CD4-positive, alpha-beta T cell treated with Interleukin-15 for 4 hours (primary cell): ENCODE results near the gene ANTXR1.

Experiments used
- DNase-seq: peaks from one replicate; pipeline ENCODE4 v3.0.0-alpha.2; 2020; ENCODE audit warnings: low spot score

The ANTXR1 gene

GRCh38 chr2:69034122-69034521 is 21.1 kb downstream of the ANTXR1 start:
- DNase-seq, result no peak

- no peak for DNase-seq
These were observed 21.9 kb downstream of the ANTXR1 start for GRCh38 chr2:69034845-69035244.

- no peak for DNase-seq
These were observed 23.9 kb downstream of the ANTXR1 start for GRCh38 chr2:69036926-69037325.

- no peak for DNase-seq
These were observed 28.2 kb downstream of the ANTXR1 start for GRCh38 chr2:69041214-69041613.

- DNase-seq, result no peak
These were observed 30.9 kb downstream of the ANTXR1 start for GRCh38 chr2:69043736-69044400.

- no peak for DNase-seq
These were observed 33.3 kb downstream of the ANTXR1 start for GRCh38 chr2:69046221-69046662.

GRCh38 chr2:69047625-69048145 is 34.7 kb downstream of the ANTXR1 start:
- DNase-seq, result no peak

GRCh38 chr2:69050802-69051201 is 37.8 kb downstream of the ANTXR1 start:
- DNase-seq, result no peak

- DNase-seq, result no peak
These were observed 40.5 kb downstream of the ANTXR1 start for GRCh38 chr2:69053416-69053965.

GRCh38 chr2:69054431-69054830 is 41.5 kb downstream of the ANTXR1 start:
- DNase-seq, result no peak

GRCh38 chr2:69055688-69056470 is 42.9 kb downstream of the ANTXR1 start:
- DNase-seq, result no peak

- DNase-seq, result no peak
These were observed 44.7 kb downstream of the ANTXR1 start for GRCh38 chr2:69057660-69058059.

- DNase-seq, result no peak
These were observed 46.8 kb downstream of the ANTXR1 start for GRCh38 chr2:69059731-69060290.

GRCh38 chr2:69060938-69061501 is 48.0 kb downstream of the ANTXR1 start:
- no peak for DNase-seq

GRCh38 chr2:69061525-69061924 is 48.5 kb downstream of the ANTXR1 start:
- no peak for DNase-seq

GRCh38 chr2:69062307-69062962 is 49.5 kb downstream of the ANTXR1 start:
- no peak for DNase-seq

- DNase-seq, result no peak
These were observed 52.9 kb downstream of the ANTXR1 start for GRCh38 chr2:69065735-69066336.

- no peak for DNase-seq
These were observed 54.1 kb downstream of the ANTXR1 start for GRCh38 chr2:69067026-69067630.

- DNase-seq, result no peak
These were observed 54.9 kb downstream of the ANTXR1 start for GRCh38 chr2:69067866-69068265.

- DNase-seq, result no peak
These were observed 58.0 kb downstream of the ANTXR1 start for GRCh38 chr2:69070969-69071368.
